Raji (cell line): ENCODE results near the gene SH3RF1.

Source experiments
- POLR2A ChIP-seq: IDR thresholded peaks from 2 replicates; pipeline ENCODE4 v1.6.1; 2011; ENCODE audit warnings: low read depth, low read length, control low read depth; ENCODE audit not compliant: insufficient read depth

SH3RF1 gene

DNA sequence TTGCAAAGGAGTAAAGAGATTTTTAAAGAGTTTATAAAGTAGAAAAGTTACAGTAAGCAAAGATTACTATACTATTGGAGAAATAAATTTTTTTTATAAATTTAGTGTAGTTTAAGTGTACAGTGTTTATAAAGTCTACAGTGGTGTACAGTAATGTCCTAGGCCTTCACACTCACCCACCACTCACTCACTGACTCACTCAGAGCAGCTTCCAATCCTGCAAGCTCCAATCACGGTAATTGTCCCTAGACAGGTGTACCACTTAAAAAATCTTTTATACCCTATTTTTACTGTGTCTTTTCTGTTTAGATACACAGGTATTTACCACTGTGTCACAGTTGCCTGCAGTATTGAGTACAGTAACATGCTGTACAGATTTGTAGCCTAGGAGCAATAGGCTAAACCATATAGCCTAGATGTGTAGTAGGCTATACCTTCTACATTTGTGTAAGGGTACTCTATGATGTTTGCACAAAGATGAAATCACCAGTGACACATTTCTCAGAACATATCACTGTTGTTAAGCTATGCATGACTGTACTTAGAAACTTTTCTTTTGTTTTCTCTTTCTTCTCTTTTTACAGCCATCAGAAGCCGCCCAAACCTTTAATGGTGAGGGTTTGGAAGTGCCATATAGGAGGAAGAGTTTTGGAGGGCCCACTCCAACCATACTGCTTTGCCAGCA, 11.8 kb upstream of the SH3RF1 start:
- TF ChIP-seq POLR2A, result no peak

DNA sequence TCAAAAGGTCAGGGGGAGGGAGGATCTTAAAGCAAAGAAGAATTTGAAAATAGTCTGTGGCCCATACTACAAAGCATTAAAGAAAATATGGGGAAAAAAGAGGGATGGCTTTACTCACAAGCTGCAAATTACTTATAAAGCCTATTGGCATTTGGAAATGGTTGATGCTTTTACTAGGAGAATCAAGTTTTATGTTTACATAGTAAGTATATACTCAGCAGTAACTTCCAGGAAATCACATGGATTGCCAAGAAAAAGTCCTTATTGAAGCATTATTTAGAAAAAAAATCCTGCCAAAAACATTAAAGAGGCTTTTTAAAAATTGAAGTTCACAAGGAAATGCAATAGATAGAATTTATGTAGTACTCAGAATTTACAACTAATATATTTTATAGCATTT, 8.4 kb upstream of the SH3RF1 start:
- TF ChIP-seq POLR2A, result no peak

DNA sequence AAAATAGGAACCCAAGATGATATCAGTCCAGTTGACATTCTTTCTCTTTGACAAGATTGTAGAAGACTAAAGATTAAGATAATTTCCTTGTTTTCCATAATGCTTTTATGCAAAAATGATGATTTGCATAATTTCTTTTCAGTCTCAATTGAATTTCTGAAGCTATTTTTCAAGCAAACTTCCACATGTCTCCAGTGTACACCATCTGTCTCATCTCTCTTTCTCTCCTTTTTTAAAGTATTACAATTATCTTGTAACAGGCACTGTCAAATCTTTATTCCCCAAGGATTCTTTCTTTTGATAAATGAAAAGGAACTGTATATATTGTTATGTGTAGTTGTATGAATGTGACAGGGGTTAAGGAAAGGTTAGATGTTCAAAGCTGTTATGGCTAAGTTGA, 7.9 kb upstream of the SH3RF1 start:
- TF ChIP-seq POLR2A, result no peak

GRCh38 chr4:169275180-169275579, 4.4 kb upstream of the SH3RF1 start:
- no peak for TF ChIP-seq POLR2A

- TF ChIP-seq POLR2A, result no peak
Observed at GRCh38 chr4:169274033-169274432, 3.3 kb upstream of the SH3RF1 start.

DNA sequence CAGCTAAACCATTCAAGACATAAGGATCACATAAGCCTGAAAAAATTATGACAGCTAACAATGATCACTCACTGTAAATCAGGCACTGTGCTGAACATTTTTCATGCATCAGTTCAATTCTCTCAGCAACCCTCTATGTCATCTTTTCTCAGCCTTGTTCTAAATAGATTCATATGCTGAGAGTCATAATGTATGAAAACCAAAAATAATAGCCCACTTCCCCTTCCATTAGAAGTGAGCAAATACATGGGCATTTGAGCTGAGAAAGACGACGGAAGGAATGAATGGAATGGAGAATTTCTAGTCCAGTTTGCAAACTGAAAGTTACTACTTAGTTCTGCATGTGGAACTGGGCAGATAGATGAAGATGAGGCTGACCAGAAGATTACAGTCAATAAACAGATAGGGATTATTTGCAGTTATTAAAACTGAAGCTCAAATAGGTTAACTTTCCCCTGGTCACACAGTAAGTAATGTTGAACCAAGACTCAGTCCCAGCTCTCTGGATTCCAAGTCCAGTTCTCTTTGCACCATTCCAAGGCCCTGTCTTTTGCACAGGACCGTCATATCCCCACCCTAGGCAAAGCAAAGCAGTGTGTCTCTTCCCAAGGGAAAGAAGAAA, 1.6 kb upstream of the SH3RF1 start:
- TF ChIP-seq POLR2A, result no peak

DNA sequence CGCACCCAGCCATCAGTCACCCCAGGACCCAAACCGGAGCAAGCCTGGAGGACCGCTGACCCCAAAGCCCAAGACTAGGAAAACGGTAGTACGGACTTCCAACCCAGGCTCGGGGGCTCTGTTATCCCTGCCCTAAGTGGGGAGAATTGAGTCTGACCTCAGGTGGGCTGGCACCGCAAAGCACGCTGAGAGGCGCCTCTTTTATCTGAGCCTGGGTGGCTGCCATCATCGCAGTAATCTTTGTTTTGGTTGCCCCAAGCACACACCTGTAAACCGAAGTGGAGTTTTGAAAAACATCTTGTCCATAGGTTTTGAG, 894 bp upstream of the SH3RF1 start:
- no peak for TF ChIP-seq POLR2A

DNA sequence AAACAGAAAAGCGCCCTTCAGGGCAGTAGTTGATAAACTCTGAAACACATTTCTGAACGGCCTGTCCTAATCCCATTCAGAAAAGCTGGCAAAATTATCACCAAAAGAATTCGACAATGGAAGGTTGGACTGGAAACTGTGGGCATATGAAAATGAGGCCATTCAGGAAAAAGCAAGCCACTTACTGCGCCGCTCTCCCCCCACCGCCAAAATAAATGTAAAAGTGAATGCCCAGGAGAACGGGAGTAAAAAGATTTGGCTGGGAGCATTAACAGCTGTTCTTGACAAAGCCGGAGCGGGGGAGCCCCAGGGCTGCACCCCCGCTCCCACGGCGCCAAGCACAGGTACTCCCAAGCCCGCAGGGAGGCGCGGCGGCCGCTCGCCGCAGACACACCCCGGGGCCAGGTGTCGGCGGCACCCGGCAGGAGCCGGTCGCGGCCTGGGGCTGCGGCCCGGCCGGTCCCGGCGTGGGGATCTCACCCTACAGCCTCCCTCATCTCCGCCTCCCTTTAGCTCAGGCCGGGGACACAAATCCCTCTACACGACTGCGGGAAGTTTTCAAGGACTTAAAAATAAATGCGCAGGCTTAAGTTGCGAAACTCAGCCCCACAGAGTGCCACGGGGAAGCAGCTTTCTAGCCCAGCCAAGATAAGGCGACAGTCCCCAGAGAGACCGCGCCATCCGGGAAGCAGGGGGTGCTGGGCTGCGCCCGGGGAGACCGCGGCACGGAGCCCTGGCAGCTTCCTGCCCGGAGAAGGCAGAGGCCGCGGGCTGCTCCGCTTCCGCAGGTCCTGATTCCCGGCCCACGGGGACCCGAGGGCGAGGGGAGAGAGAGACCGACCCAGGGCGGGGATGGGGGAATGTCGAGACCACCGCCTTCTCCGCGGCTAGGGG, 593 bp downstream of the SH3RF1 start:
- TF ChIP-seq POLR2A, result no peak; the same call in 1 of the 2 replicates

DNA sequence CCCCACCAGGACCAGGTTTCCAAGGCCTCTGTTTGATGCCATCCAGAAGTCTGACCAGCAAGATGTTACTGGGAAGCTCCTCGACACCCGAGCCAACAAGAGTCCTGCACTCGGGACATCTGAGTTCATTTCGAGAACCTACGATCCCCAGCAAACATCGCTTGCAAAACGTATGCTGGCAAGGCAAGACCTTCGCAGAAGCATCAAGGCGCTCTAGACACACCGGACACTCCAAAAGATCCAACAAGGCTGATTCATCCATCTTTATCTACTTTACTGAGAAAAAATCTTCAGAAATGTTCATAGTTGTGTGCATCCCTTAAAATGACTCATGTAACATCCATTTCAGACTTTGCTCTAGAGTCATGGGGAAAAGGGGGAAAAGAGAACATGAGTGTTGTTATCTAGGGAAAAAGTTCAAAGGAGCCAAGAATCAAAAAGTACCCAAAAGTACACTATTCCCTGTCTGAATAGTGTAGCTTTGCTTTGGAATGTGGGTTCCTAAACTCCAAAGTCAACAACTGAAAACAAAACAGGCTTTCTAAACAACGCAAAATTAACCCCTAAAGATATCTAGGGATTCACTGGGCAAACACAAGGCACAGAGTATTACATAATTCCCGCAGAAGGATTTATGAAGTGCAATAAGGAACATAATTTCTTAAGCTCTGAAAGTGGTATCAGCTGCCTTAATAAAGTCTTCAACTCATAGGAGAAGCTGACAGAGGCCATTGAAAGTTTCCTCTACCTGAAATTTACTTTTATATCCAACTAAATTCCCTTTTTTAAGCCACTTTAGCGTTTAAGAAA, 1.6 kb downstream of the SH3RF1 start:
- TF ChIP-seq POLR2A, result no peak

DNA sequence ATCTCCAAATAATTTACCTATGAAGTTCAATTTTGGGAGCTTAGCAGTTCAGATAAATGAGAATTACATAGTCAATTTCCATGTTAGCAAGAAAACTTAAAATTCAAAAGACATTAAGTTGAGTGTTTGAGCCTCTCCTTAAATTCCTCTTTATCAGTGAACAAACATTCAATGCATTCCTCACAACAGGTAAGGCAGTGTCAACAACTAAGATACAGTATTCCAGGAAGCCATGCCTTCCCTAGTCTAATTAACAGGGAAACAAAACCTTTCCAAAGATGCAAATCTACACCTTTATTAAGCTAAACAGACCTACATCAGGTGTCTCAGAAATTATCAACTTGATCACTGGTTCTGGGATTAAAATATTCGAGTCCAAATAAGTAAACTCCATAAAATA, 3.7 kb downstream of the SH3RF1 start:
- TF ChIP-seq POLR2A, result no peak

DNA sequence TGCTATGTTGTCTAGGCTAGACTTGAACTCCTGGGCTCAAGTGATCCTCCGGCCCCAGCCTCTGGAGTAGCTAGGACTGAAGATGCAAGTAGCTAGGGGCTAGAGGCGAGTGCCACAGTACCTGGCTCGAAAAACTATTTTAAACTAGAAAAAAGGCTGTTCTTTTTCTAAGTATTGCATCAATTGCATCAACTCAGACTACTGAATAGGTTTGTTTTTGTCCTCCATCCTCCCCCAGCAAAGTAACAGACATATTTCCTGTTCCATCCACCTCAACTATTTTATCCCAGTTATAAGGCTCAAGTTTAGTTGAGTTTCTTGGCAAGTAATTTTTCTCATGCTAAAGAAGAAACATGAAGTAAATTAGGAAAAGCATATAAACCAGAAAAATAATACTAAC, 4.1 kb downstream of the SH3RF1 start:
- TF ChIP-seq POLR2A, result no peak

DNA sequence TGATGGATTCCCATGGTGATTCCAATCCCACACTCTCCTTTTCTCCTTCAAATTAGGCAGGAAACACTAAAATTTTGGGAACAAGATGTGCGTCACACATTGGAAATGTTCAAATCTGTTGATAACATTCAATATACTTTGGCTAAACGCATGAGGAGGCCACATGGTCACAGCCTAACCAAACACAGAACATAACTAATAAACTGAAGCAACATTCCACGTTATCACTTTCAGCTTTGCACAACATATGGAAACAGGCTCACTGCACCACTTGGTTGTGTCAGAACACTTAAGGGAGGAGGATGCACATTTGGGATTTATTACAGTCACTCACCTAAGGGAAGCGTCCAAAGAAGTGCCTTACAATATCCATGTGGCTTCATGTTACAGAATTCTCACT, 4.7 kb downstream of the SH3RF1 start:
- no peak for TF ChIP-seq POLR2A

- no peak for TF ChIP-seq POLR2A
Observed at GRCh38 chr4:169263791-169264392, 6.9 kb downstream of the SH3RF1 start.

GRCh38 chr4:169260217-169260866, 10.4 kb downstream of the SH3RF1 start:
- TF ChIP-seq POLR2A, result no peak
